Liver (tissue), 2 donors: ENCODE data around the gene P3H2.

Source experiments
- TAF1 ChIP-seq: conservative IDR thresholded peaks from 2 replicates; pipeline ENCODE4 v1.6.1; 2016; ENCODE audit warnings: antibody characterized with exemption, mild to moderate bottlenecking
- TF ChIP-seq, protein P1 (sequence below): IDR thresholded peaks from 2 replicates; pipeline ENCODE4 v1.6.1; 2016; ENCODE audit warnings: antibody characterized with exemption, mild to moderate bottlenecking
- donor health status: healthy.

DNA sequence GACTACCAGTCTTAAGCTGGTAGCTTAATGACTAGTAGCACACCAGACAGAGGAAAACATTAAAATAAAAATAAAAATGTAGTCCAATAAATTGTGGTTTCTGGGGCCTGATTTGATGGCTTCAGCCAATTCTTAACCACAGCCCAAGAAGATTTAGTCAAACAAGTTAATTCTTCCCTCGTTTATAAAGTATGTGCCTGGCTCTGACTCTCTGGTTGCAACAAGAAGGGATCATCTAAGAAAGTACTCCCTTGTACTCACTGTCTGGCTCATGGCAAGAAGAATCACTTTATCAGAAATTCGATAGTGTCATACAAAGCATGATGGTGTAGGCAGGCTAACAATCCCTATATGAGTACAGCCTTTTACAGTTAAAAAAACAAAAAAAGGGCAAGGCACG is 141.9 kb downstream of the P3H2 start:
- TF ChIP-seq TAF1, result no peak
- TF ChIP-seq, protein P1, sequence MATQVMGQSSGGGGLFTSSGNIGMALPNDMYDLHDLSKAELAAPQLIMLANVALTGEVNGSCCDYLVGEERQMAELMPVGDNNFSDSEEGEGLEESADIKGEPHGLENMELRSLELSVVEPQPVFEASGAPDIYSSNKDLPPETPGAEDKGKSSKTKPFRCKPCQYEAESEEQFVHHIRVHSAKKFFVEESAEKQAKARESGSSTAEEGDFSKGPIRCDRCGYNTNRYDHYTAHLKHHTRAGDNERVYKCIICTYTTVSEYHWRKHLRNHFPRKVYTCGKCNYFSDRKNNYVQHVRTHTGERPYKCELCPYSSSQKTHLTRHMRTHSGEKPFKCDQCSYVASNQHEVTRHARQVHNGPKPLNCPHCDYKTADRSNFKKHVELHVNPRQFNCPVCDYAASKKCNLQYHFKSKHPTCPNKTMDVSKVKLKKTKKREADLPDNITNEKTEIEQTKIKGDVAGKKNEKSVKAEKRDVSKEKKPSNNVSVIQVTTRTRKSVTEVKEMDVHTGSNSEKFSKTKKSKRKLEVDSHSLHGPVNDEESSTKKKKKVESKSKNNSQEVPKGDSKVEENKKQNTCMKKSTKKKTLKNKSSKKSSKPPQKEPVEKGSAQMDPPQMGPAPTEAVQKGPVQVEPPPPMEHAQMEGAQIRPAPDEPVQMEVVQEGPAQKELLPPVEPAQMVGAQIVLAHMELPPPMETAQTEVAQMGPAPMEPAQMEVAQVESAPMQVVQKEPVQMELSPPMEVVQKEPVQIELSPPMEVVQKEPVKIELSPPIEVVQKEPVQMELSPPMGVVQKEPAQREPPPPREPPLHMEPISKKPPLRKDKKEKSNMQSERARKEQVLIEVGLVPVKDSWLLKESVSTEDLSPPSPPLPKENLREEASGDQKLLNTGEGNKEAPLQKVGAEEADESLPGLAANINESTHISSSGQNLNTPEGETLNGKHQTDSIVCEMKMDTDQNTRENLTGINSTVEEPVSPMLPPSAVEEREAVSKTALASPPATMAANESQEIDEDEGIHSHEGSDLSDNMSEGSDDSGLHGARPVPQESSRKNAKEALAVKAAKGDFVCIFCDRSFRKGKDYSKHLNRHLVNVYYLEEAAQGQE, result no peak
